Dermis microvascular lymphatic vessel endothelial cell (primary cell): ENCODE results near the gene PHF20. TPM values are rescaled to one million over a fixed set of nuclear protein-coding genes. Genes with fewer than 3 reads are reported as not detected.
"Not testable (repeated sequence)": the region's sequence is repeated elsewhere in the genome, so short reads cannot be mapped to it uniquely, and the experiment has no call there.

Experiments used
- DNase-seq, 2 donors: peaks; one replicate each; pipeline versions ENCODE4 v3.0.0 to v3.0.0-alpha.2; 2010; ENCODE audit warnings: low read depth in 2 of 2
- total RNA-seq: library from RNA; depleted of rRNA; stranded (reverse); fragments of >200 nt; gene quantifications from 2 replicates; pipeline ENCODE4 v1.2.1, GENCODE V29; 2014

PHF20 gene
- total RNA-seq, 1 donor from 2014 or later: 22.1 TPM

- DNase-seq: no peak
Measured at GRCh38 chr20:35884541-35884865, 112.7 kb downstream of the PHF20 start.

- DNase-seq: no peak
Measured at GRCh38 chr20:35885212-35885611, 113.4 kb downstream of the PHF20 start.

GRCh38 chr20:35886537-35886936 lies 114.7 kb downstream of the PHF20 start:
- DNase-seq: no peak

- no peak for DNase-seq
Measured at GRCh38 chr20:35887393-35888064, 115.7 kb downstream of the PHF20 start.

GRCh38 chr20:35888657-35889056 lies 116.8 kb downstream of the PHF20 start:
- DNase-seq: no peak

GRCh38 chr20:35891375-35891774 lies 119.6 kb downstream of the PHF20 start:
- no peak for DNase-seq

GRCh38 chr20:35892871-35893270 lies 121.1 kb downstream of the PHF20 start:
- DNase-seq: no peak

GRCh38 chr20:35893942-35894341 lies 122.1 kb downstream of the PHF20 start:
- DNase-seq: no peak

GRCh38 chr20:35895516-35895915 lies 123.7 kb downstream of the PHF20 start:
- DNase-seq: not testable (repeated sequence)

- DNase-seq: no peak
Measured at GRCh38 chr20:35899064-35899463, 127.2 kb downstream of the PHF20 start.

- not testable (repeated sequence) for DNase-seq
Measured at GRCh38 chr20:35901230-35901629, 129.4 kb downstream of the PHF20 start.

GRCh38 chr20:35901678-35902544 lies 130.1 kb downstream of the PHF20 start:
- peak in 1 of 2 donors; percentile 72 for DNase-seq

- no peak for DNase-seq
Measured at GRCh38 chr20:35902545-35902941, 130.7 kb downstream of the PHF20 start.

GRCh38 chr20:35903843-35904242 lies 132.0 kb downstream of the PHF20 start:
- no peak for DNase-seq

GRCh38 chr20:35904982-35905663 lies 133.3 kb downstream of the PHF20 start:
- no peak for DNase-seq

GRCh38 chr20:35907017-35907701 lies 135.3 kb downstream of the PHF20 start:
- peak; percentile 71 to 85 for DNase-seq

- DNase-seq: no peak
Measured at GRCh38 chr20:35908007-35908406, 136.2 kb downstream of the PHF20 start.

GRCh38 chr20:35909176-35909575 lies 137.4 kb downstream of the PHF20 start:
- DNase-seq: no peak

- no peak for DNase-seq
Measured at GRCh38 chr20:35909796-35910195, 138.0 kb downstream of the PHF20 start.

GRCh38 chr20:35910254-35910653 lies 138.4 kb downstream of the PHF20 start:
- DNase-seq: no peak

GRCh38 chr20:35912881-35913280 lies 141.1 kb downstream of the PHF20 start:
- DNase-seq: no peak

- DNase-seq: no peak
Measured at GRCh38 chr20:35917077-35917476, 145.3 kb downstream of the PHF20 start.
